BE2C (cell line): ENCODE results near the gene NHSL1.

Experiments
- DNase-seq: peaks from one replicate; pipeline ENCODE4 v3.0.0-alpha.2; 2020
- H3K27me3 ChIP-seq: fragments of 250-450 bp; sonication (Bioruptor Pico); 2 replicates; pipeline ENCODE4 v1.5.1; 2020; ENCODE audit warnings: mild to moderate bottlenecking
- H3K36me3 ChIP-seq: fragments of 250-450 bp; sonication (Bioruptor Pico); 2 replicates; pipeline ENCODE4 v1.5.1; 2020; ENCODE audit warnings: mild to moderate bottlenecking
- H3K4me1 ChIP-seq: fragments of 250-450 bp; sonication (Bioruptor Pico); 2 replicates; pipeline ENCODE4 v1.5.1; 2020
- H3K4me3 ChIP-seq: 2 replicates; pipeline ENCODE4 v1.5.1; 2011; ENCODE audit warnings: low read depth, low read length
- H3K9me3 ChIP-seq: fragments of 250-450 bp; sonication (Bioruptor Pico); 2 replicates; pipeline ENCODE4 v1.5.1; 2020
- TF ChIP-seq, protein P1 (sequence below): IDR thresholded peaks from 2 replicates; pipeline ENCODE4 v1.5.1; 2012; ENCODE audit warnings: mild to moderate bottlenecking, low read depth, low read length

NHSL1 gene

DNA sequence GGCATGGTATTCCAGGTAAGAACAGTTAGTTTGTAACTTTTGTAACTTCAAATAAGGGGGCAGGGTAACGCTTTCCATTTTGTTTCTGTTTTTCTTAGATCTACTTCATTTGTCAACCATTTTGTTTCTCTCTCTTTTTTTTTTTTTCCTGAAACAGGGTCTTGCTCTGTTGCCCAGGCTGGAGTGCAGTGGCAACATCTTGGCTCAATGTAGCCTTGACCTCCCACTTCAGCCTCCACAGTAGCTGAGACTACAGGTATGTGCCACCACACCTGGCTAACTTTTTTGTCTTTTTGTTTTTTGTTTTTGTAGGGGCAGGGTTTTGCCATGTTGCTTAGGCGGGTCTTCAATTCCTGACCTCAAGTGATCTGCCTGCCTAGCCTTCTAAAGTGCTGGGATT, 32.1 kb upstream of the NHSL1 start:
- no peaks in the 10 kb centered on the region for H3K36me3 ChIP-seq
- TF ChIP-seq, protein P1, sequence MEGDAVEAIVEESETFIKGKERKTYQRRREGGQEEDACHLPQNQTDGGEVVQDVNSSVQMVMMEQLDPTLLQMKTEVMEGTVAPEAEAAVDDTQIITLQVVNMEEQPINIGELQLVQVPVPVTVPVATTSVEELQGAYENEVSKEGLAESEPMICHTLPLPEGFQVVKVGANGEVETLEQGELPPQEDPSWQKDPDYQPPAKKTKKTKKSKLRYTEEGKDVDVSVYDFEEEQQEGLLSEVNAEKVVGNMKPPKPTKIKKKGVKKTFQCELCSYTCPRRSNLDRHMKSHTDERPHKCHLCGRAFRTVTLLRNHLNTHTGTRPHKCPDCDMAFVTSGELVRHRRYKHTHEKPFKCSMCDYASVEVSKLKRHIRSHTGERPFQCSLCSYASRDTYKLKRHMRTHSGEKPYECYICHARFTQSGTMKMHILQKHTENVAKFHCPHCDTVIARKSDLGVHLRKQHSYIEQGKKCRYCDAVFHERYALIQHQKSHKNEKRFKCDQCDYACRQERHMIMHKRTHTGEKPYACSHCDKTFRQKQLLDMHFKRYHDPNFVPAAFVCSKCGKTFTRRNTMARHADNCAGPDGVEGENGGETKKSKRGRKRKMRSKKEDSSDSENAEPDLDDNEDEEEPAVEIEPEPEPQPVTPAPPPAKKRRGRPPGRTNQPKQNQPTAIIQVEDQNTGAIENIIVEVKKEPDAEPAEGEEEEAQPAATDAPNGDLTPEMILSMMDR, result no peak

DNA sequence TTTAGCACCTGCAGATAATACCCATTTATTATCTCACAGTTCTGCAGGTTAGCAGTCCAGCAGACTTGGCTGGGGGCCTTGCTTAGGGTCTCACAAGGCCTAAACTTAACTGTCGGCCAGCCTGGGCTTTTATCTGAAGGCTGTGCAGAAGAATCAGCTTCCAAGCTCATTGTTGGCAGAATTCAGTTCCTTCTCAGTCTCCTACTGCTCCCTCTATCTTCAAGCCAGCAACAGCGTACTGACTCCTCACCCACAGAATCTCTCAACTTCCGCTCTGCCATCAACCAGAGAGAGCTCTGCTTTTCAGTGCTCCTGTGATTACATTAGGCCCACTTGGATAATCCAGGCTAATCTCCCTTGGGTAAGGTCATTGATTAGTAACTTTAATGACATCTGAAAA, 30.2 kb upstream of the NHSL1 start:
- DNase-seq, result no peak
- TF ChIP-seq, protein P1, result no peak
- H3K36me3 ChIP-seq, result no peaks in the 10 kb centered on the region

More for the DNA sequence above, 32.1 kb upstream of the NHSL1 start:
- no peaks in the 10 kb centered on the region for H3K27me3 ChIP-seq
- no peak for DNase-seq
- no peak overlapping the region for H3K4me3 ChIP-seq
- no peaks in the 10 kb centered on the region for H3K4me1 ChIP-seq
- no peaks in the 10 kb centered on the region; the same call in 1 of the 2 replicates for H3K9me3 ChIP-seq

DNA sequence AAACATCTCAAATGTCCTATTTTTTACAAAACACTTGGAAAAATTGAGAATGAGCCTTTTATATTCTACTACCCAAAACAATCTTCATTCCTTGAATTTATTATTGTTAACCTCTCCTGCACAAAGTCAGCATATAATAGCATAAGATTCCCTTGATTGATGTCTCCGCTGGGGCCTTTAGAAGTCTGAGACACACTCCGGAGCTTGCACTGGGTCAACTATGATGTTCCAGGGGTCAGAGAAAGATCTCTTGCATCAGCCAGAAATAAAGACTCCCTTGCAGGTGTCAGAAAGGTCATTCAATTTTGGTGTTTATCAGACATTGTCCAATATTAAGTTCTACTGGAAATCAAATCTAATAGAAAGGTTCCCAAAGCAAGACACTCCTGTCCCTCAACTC, 29.7 kb upstream of the NHSL1 start:
- Histone ChIP-seq H3K9me3 (no peaks in the 10 kb centered on the region; the same call in 1 of the 2 replicates), H3K4me3 (no peak overlapping the region), H3K27me3 (no peaks in the 10 kb centered on the region), H3K36me3 (no peaks in the 10 kb centered on the region), H3K4me1 (no peaks in the 10 kb centered on the region)
- DNase-seq, result no peak
- TF ChIP-seq, protein P1, result no peak

More for the DNA sequence above, 30.2 kb upstream of the NHSL1 start:
- H3K9me3 ChIP-seq, result no peaks in the 10 kb centered on the region; the same call in 1 of the 2 replicates
- H3K27me3 ChIP-seq, result no peaks in the 10 kb centered on the region
- H3K4me1 ChIP-seq, result no peaks in the 10 kb centered on the region
- no peak overlapping the region for H3K4me3 ChIP-seq

DNA sequence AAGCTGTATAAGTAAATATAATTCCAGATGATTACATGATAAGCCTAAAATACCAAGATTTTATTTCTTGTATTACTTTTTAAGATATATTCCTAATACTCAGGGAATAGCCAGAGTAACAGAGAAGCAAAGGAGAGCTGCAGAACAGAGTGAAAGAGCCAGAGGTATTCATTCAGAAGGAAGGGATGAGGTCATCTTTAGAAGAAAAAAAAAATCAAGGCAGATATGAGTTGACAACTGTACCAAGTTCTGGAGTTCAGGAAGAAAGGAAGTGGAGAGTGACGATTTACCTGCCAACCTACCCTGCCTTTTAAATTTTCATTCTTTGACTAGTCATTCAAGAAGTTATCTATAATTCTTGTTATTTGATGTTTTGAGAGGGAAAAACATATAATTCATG, 28.8 kb upstream of the NHSL1 start:
- TF ChIP-seq, protein P1, result no peak
- H3K9me3 ChIP-seq, result no peaks in the 10 kb centered on the region
- no peak overlapping the region for H3K4me3 ChIP-seq
- DNase-seq, result no peak
- H3K4me1 ChIP-seq, result no peaks in the 10 kb centered on the region
- H3K27me3 ChIP-seq, result no peaks in the 10 kb centered on the region
- H3K36me3 ChIP-seq, result no peaks in the 10 kb centered on the region

DNA sequence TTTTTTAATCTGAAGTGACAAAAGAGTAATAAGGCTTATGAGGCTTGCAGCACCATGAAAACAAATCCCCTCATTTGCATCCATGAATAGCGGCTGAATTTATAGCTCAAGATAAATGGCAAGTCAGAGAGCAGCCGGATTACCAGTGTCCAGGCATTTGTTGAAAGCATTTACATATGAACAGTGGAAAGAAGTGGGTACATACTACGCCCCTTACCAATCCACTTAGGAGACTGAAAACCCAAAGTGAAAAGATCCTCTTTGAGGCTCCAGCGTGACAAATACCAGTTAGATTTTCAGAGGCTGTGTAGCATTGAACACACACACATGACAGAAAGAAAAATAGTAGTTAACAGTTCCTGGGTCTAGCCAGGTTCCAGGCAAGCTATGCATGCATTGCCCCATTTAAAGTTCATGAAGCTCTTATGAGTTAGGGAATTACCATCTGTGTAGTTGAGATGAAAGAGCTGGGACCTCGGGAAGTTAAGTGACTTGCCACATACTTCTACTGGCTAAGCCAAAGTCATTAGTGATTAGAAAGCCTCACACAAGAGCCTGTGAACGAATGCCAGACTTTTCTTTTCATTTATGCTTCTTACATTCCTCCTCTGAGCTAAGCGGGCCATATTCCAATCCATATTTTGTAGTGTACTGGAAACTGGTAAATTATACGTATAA, 28.3 kb upstream of the NHSL1 start:
- H3K4me3 ChIP-seq, result no peak overlapping the region
- no peaks in the 10 kb centered on the region for H3K9me3 ChIP-seq
- no peaks in the 10 kb centered on the region for H3K27me3 ChIP-seq
- no peaks in the 10 kb centered on the region for H3K36me3 ChIP-seq
- no peaks in the 10 kb centered on the region for H3K4me1 ChIP-seq
- DNase-seq, result no peak
- TF ChIP-seq, protein P1, result no peak

DNA sequence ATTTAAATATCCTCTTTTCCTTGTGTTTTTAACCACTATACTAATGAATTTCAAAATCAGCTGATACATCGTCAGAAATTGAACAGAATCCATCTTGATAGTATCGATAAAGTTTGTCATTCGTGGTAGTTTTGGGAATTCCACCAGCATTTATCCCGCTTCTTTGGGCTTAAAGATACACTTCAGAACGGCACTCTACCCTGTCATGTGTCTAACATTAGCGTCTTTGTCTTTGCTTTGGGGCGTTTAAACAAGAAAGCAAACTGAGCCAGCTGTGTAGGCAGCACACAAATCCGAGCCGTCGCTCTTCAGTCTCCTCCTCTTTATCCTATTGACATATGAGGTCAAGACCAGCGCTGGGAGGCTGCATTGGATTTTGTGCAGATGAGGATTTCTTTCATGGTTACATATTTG, 27.5 kb upstream of the NHSL1 start:
- Histone ChIP-seq H3K4me3 (no peak overlapping the region), H3K36me3 (no peaks in the 10 kb centered on the region), H3K9me3 (no peaks in the 10 kb centered on the region), H3K4me1 (no peaks in the 10 kb centered on the region), H3K27me3 (no peaks in the 10 kb centered on the region)
- DNase-seq, result no peak
- TF ChIP-seq, protein P1, result no peak
